Right renal pelvis (tissue), 4 donors: ENCODE data around the gene ZBTB16. TPM values are rescaled to one million over a fixed set of nuclear protein-coding genes. Genes with fewer than 3 reads are reported as not detected.

Source experiments
- DNase-seq, 4 donors: peaks; one replicate each; pipeline ENCODE4 v3.0.0-alpha.2; 2013; ENCODE audit warnings: low read depth in 4 of 4, low spot score in 3 of 4, missing footprints in 1 of 4
- polyA plus RNA-seq, 4 donors: library from polyadenylated mRNA; unstranded; fragments of 120-200 nt; gene quantifications; one replicate each; pipeline ENCODE4 v1.2.1, GENCODE V29; 2013; ENCODE audit not compliant: insufficient read length in 4 of 4

Gene ZBTB16
- polyA plus RNA-seq, 4 donors, result 0.89 to 2.0 (median 1.5) TPM

DNA sequence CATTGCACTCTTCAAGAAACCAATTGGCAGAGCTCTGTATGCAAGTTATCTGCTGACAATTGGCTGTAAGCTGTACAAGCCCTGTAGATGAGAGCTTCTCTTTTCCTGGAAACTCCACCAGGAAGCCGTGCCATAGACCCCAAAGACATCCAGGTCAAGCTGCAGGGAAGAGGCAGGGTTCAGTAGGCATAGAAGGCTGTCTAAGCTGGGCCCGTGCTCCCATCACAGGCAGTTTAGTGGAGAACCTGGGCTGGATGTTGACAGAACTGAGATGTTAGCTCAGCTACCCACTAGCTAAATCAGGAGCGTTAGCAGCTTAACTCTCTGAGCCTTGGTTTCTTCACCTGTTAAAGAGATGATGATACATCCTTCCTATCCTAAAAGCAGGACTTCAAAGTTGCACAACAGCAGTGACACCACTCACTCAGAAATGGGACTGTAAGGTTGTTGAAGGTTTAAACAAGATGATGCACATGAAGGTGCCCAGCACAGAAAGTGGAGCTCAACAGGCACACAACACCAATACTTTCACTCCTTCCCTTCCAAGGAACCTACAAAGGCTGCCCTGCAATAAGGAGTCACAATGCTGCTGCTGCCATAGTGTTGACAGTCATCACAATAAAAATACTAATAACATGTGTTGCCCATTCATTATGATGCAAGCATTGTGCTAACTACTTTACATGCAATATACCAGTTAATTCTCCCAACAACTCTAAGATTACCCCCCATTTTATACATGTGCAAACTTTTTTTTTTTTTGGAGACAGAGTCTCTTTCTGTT lies 115.4 kb downstream of the ZBTB16 start:
- DNase-seq, result no peak

DNA sequence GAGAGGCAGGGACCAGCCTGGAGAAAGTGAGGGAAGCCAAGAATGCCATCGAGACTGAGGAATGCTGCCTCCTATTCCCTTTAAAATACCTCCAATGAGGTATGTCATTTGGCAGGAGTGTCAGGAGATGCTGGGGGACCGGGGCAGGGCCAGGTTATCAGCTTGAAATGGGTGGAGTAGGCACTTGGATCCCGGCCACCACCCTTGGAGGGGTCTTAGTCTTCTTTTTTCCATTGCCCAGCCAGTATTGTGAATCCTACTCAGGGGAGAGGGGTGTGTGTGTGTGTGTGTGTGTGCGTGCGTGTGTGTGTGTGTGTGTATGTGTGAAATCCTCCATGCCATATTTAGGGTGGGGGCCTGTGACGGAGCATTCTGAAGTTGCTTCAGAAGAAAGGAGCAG lies 116.2 kb downstream of the ZBTB16 start:
- DNase-seq, result no peak

DNA sequence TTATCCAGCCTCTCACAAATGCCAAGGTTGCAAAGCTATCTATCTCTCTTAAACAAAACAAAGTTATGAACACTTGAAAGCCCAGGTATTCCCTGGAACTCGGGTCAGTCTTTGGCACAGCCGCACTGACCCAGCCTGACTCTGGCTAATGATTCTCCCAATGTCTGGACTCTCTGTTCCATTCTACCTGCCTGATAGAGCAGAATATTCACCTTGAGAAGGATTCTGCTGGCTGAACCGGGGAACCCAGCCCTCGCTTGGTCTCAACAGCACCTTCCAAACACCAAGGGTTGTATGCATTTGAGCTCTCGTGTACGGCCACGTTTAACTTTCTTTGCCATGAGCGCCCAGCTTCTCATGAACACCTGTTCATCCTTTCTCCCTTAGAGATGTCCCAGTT lies 116.8 kb downstream of the ZBTB16 start:
- DNase-seq, result no peak

DNA sequence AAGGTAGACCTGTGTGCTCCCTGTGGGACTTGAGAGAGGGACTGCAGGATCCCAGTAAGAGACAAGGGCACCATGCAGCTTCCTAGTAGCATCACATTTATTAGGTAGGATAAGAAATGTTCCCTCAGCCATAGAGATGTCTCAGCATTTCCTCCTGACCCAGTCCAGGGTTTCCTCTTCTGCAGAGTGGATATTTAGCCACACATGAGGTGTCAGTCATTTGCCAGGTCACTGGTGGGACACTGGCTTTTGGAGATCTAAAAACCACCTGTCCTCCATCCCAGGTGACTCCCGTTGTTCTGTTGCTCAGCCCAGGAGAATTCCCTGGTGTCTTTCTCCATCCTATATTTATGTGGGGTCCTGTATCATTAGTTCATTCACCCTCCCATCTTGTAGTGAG lies 119.1 kb downstream of the ZBTB16 start:
- DNase-seq, result no peak

DNA sequence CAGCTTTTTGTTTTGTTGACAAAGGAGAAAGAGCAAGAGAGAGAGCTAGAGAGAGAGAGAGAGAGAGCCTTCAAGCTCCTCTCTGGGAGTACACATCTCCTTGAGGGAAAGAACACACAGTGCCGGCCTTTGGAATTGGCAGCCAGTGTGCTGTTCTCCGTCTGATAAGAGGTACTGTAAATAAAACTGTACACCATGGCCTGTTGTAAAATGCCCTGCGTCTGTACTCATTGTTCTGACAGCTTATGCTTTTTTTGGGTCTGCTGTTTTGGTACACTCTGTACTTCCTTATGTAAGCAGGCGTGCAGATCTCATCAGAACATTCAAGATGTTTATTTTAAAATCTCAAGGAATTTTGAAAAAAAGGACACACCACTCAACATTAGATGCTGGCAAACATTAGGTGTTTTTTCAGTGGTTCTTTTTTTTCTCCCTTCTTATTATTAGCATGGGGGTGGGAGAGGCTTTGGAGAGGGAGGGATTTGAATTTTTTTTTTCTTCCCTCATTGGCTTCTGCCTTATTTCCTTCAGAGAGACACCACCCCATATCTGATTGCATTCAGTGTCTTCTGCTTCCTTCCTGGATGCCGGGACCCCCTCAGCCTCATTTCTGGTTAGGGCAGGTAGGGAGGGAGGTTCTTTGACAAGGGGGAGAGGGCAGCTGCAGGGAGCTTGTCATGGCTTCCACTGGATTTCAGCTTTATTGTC lies 119.9 kb downstream of the ZBTB16 start:
- DNase-seq, result no peak

DNA sequence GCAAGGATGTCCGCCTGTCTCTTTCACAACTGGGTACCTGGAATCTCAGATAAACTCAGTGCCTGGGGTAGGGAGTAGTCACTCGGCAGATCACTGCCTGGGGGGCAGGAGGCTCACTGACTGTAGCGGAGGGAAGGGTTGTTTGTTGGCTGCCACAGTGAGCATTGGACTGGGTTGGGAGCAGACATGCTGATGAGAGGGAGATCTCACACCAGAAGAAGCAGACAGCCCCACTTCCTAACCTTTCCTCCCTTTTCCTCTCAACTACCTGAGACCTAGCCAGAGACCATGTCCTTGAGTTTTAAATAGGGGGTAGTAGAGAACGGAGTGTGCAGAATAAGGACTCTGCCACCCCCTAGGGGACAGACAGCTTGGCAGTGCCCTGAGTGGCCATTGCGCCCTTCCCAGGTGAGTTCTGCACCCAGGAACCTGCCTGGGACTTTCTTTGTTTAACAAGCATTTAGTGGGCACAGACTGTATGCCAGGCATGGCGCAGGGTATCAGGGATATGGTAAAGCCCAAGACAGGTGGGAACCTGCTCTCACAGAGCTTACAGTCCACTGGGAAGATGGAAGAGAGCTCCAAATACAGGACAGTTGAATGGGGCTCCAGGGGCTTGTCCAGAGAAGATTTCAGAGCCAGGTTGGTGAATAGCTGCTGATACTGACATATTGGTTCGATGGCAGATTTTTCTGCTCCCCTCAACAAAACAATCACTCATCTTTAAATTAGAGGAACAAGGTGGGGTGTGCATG lies 121.0 kb downstream of the ZBTB16 start:
- DNase-seq, result no peak

DNA sequence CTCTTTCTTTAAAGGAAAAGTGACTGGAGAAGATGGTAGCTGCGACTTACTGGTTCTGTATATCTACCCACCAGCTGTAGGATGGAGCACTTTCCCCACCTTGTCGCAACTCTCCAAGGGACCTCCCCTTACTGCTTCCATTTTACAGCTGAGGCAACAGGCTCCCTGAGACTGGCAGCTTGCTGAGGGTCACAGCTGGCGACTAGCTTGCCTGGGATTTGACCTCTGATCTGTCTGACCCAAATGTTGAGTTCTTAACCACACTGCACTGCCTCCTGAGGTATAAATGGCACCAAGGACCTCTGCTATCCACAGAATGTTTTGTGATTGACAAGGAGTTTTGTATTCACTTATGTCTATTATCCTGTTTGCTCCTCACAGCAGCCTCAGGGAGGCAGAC lies 121.7 kb downstream of the ZBTB16 start:
- DNase-seq, result no peak

DNA sequence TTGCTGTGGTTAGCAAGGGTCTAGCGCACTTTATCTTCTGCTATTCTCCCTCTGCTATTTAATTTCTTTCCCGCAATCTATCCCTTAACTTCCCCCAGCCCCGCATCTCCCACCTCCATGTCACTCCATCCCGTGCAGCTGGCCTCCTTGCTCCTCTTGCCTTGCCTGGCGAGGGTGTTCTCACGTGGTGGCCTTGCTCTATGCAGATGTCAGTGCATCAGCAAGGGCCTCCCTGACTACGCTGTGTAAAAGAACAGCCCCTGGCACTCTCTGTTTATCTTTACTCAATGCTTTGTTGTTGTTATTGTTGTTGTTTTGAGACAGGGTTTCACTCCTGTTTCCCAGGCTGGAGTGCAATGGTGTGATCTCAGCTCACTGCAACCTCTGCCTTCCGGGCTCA lies 122.2 kb downstream of the ZBTB16 start:
- no peak for DNase-seq

DNA sequence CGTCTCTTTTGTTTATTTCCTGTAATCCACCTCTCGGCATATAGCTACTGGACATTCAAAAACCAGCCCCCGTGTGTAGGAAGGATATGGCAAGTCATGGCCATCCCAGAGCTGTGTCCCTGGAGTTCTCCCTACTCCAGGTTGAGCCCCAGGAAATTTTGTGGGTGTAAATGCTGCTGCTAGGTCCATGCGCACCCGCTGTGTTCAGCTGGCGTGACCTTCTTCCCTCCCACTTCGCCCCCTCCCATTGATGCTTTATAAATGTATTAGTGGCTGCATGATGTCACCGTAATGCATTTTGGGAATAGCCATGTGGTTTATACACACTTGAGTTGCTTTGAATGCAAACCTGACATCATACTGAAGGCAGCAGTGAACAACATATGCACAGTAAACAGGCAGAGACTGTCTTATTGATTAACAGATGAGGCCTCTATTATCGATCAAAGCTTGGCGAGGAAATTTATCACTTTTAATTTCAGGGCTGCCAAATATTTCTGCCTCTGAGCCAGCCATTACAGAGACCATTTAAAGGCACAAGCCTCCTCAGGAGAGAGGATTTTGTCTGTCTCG lies 123.0 kb downstream of the ZBTB16 start:
- DNase-seq, result no peak

DNA sequence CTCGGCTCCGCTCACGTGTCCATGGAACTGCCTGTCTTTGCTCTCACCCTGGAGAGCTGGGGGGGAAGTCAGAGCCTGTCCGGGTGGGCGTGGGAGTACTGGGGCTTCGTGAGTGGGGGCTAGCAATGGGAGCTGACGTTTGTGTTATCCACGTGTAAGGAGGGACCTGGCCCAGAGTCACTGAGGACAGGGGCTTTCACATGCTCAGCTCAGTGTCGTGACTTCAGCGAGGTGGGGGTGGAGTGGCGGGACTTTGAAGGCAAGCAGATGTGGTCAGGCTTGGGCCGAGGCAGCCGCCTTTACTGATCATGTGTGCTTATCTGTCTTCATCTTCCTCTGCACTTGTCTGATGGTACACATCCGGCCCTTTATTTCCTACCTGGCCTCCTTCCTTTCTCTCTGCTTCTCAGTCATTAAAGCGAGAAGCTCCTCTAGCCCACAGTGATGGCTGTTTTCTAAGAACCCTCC lies 123.6 kb downstream of the ZBTB16 start:
- no peak for DNase-seq

DNA sequence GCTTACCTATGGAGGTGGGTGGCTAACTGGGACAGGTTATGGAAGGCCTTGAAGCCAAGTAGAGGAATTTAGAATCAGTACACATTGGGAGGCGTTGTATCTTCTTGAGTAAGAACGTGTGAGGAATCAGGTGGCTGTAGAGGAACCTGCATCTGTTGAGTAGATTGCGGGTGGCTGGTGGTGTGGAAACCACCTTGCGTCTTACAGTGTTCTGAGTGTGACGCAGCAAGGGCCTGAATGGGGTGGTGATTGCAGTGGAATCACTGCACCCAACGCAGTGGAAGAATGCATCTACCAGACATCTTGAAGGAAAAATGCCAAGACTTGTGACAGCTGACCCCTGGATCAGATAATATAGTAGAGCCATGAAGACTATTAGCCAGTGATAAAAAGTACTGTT lies 125.9 kb downstream of the ZBTB16 start:
- no peak for DNase-seq

DNA sequence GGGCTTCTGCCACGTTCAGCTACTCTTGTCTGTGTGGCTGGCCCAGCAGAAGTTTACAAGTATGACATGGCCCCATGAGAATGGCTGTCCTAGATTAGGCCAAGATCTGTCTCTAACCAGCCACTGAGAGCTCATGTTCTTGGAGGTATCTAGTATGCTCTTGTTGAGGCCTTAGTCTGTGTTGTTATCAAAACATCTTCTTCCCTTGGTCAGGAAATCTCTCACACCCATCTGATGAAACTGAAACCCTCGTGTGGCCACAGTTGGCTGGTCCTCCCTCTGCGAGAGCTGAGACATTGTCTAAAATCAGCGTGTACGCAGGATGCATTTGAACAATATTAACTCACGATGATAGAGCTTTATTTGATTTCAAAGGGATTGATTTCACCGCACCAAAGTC lies 127.7 kb downstream of the ZBTB16 start:
- DNase-seq, result no peak

DNA sequence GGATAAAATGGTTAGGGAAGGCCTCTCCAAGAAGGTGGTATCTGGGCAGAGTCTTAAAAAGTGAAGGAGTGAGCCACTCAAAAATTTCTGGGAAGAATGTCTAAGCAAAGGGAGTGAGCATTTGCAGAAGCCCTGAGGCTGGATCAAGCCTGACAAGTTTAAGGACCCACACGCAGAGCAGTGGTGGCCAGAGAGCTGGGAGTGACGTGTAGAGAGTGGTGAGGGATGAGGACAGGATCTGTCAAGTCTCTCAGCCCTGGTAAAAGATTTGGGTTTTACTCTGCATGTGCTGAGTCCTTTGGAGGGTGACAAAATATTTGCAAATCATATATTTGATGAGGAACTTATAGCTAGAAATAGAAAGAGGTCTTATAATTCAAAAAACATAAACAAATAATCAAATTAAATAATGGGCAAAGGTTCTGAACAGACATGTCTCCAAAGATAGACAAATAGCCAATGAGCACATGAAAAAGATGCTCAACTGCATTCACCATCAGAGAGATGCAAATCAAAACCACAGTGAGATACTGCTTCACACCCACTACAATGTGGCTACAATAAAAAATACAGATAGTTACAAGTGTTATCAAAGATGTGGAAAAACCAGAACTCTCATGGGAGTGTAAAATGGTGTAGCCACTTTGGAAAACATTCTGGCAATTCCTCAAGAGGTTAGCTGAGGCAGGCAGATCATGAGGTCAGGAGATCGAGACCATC lies 129.5 kb downstream of the ZBTB16 start:
- DNase-seq, result no peak

DNA sequence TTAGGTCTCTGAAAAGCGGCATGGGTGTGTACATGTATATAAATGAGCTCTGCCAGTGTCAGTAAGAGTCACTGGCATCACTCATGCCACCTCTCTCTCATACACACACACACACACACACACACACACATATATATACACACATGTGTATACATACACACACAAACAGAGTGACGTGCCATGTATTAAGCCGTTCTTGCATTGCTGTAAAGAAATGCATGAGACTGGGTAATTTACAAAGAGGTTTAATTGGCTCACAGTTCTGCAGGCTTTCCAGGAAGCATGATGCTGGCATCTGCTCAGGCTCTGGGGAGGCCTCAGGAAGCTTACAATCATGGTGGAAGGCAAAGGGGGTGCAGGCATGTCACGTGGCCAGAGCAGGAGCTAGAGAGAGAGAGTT lies 131.1 kb downstream of the ZBTB16 start:
- DNase-seq, result no peak

DNA sequence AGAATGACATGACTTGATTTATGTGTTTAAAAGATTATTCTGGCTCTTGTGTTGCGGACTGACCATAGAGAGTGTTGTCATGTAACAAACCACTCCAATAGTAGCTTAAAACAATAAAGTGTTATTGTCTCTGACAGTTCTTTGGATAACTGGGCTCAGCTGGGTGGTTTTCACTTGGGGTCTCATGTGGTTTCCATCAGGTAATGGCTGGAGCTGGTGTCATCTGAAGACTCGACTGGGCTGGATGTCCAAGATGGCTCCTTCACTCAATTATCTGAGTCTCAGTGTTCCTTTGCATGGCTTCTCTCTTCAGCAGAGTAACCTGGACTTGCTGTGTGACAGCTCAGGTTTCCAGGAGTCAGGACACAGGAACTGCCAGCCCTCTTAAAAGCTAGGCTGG lies 132.4 kb downstream of the ZBTB16 start:
- no peak for DNase-seq

DNA sequence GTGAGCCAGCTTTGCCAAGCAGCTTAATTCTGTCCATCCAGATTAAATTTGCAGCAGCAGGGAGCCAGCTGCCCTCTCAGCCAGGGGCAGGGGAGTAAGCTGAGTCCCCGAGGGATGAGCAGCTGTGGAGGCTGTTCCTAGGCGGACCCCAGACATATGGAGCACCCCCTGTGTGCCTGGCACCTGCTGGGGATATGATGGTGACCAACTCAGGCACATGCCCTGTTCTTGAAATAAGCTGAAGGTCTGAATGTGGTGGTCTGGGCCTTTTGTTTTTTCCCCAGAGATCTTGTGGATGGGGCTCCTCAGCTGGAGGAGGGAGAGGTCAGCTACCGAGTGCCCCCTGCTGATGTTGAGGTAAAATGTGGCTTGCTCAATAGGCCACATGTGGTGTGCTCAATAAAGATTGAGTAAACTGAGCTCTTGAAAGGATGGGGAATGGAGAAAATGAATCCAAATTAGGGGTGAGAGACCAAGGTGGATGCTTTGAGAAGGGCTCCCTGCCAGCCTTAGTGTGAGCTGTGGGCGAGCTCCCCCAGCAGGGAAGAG lies 133.4 kb downstream of the ZBTB16 start:
- DNase-seq, result no peak

DNA sequence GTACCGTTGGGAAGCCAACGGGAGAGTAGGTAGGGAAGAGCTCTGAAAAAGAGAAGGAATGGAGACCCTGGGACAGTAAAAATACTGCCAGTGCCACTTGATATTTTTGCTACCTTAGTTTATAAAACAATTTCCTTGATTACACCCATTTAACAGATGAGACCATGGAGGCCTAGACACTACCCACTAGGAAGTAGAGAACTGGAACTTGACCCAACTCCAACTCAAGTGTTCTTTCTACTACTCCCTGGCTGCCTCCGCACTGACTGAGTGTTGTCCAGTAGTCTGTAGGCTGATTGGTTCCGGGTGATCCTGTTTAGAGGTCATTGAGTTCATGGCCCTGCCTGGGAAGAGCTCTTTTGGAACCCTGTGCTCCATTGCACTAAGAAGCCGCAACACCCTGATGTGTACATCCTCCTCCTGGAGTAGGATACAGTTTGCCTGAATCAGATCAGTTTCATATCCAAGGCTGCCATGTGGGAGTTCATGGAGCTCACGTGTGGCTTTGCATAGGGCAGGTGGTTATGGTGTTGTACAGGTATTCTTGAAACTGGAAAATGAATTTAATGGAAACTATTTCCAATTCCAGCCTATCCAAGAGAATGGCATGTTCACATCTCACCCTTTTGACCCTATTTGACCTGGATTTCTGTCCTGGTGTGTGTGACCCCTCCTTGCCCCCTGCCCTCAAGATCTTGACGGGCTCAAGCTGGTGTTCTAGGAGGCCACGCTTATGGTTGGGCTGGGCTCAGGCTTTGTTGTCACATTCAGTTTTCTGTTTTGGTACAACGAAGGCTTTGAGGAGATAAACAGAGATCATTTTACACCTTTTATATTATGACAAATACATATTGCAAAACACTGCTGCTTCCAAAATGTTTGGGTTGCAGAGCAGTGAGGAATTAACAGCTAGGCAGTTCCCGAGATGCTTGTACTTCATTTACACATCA lies 134.5 kb downstream of the ZBTB16 start:
- DNase-seq, result no peak

DNA sequence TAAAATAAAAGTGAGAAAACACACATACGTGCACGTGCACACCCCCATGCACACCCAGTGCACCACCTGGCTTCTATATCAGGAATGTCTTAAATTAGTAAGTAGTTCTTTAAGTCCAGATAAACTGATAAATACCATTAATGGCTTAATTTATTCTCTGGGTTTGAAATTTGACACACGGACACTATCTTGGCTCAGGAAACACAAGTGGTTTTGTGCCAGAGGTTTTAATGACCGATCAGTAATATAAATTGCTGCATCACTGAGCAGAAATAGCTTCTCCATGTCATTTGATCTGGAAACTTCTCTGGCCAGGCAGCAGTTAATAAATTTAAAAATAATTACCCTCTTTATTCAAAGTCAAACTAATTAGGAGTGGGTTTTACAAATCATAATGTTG lies 135.2 kb downstream of the ZBTB16 start:
- DNase-seq, result no peak

DNA sequence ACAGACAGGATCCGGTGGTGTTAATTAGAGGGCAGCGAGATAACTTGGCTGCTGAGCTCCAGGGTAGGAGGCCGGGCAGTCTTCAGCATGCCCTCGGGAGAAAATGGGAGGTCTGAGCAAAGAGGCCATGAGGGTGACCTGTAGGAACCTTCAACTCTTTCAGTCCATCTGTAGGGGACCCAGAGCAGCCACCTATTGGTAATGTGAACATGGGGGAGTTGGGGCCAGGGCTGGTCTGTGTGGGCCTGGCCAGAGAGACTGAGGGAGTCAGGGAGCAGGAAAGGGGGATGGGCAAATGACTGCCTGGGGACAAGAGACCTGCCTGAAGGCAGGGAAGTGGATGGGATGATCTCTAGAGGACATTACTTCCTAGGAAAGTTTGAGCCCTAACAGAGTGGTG lies 135.6 kb downstream of the ZBTB16 start:
- no peak for DNase-seq
